GM19025 (cell line): ENCODE data around the gene BRD3.
A peak's percentile ranks its signal among the peaks of the same experiment; 100 is the strongest.

Source experiments
- ATAC-seq: cut with Tn5 transposase; IDR thresholded peaks from one replicate; pipeline ENCODE4 v1.9.1; 2021; ENCODE audit warnings: mild to moderate bottlenecking, low read depth, moderate library complexity; ENCODE audit not compliant: unreplicated experiment

Gene BRD3

DNA sequence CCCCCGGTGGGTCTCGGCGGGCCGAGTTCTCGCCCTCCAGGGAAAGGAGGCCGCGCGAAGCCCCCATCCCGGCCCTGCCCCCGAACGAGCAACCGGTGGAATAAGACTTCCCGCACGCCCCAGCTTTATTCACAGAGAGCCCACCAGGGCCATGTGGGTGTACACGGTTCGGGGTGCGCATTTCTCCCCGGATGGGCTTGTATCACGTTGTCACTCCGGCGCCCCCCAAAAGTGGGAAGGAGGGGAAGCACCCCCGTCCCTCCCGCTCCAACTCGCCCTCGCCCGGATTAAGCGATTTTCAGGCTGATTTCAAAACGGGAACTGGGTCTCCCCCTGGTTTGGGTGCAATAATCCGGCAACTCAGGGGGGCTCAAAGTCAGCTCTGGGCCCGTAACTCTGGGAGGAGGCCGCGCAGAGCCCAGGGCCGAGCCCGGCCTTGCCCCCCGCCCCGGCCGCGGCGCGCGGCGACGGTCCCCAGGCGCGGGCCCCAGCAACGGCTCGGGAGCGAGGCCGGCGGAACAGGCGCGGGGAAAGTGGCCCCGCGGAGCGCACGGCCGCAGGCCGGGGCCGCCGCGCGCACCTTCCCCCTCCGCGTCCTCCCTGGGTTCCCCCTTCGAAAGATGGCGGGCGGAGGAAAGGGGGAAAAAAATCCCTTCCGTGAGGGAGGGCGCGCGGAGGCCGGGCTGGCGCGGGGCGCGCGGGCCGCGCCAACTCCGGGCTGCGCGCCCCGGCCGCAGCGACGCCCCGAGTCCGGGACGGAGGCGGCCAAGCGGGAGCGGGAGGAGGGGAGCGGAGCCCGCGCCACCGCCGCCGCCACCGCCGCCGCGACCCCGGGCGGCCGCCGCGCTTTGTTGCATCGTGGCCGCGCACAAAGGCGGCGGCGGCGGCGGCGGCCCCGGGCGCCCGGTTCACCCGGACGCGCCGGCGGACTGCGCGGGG lies 644 bp downstream of the BRD3 start:
- ATAC-seq, result peak; percentile 19

GRCh38 chr9:134066526-134066912 lies 1.3 kb downstream of the BRD3 start:
- no peak for ATAC-seq

DNA sequence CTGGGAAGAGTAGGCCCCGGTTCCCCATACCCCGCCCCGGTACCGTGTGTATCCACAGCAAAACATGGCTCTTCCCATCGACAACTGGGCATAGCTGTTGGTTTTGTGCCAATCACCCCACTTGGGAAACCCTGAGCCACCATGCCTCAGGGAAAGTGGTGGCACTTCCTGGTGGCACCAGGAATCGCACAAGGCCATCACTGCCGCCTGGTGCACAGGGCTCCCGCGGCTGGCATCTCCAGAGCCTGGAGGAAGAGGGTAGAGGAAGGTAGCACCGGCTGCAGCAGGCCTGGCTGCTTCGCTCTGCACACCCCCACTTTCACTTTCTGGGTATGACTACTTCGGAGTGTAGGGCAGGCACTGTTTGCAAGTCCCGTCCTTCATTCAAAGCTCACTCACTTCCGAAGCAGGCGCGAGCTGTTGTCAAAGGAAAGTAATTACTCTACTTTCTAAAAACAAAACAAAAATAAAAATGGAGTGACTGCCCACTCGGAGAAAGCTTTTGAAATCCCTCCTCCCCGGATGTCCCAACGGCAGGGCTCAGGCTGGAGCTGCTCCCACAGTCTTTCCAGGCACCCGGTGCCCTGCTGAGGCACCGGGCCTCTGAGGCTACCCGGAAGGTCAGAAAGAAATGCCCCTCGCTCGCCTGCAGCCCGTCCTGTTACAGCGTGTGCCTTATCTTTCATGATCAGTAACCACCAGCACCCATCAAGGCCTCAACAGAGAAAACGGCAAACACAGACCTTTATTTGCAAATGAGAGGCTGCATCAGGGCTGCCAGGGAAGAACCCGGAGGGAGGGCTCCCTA lies 2.0 kb downstream of the BRD3 start:
- no peak for ATAC-seq

- no peak for ATAC-seq
These were observed 3.1 kb downstream of the BRD3 start for GRCh38 chr9:134064711-134065110.

DNA sequence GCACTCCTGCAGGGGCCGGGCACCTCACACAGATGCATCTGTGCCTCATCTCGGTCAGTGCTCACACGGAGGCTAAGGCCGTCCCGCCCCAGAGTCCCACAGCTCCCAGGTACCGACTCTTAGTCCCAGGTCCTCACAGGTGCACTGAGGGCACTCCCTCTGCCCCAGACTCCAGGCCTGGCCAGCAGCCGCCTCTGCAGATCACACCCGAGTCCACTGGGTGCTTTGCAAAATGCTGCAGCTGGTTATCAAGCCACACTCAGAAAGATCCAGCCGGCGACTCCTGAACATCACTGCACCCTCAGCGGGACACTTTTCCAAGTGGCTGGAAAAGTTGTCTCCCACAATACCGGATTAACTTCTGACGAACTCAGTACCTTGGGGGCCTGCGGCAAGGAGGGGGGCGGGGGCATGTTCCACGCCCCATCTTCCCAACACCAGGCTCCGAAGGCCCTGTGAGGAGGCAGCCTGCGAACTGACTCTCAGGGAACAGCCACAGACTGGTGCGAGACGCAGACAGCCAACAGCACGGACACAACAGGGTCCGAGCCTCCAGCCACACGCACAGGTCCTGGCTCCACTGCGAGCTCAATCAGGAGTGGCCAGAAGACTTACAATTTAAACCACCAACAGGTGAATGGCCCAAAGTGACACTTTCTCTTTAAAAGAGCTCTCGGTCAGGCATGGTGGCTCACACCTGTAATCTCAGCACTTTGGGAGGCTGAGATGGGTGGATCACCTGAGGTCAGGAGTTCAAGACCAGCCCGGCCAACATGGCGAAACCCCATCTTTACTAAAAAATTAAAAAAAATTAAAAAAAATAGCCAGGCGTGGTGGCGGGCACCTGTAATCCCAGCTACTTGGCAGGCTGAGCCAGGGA lies 4.0 kb downstream of the BRD3 start:
- ATAC-seq, result no peak

GRCh38 chr9:134063088-134063570 lies 4.7 kb downstream of the BRD3 start:
- no peak for ATAC-seq

DNA sequence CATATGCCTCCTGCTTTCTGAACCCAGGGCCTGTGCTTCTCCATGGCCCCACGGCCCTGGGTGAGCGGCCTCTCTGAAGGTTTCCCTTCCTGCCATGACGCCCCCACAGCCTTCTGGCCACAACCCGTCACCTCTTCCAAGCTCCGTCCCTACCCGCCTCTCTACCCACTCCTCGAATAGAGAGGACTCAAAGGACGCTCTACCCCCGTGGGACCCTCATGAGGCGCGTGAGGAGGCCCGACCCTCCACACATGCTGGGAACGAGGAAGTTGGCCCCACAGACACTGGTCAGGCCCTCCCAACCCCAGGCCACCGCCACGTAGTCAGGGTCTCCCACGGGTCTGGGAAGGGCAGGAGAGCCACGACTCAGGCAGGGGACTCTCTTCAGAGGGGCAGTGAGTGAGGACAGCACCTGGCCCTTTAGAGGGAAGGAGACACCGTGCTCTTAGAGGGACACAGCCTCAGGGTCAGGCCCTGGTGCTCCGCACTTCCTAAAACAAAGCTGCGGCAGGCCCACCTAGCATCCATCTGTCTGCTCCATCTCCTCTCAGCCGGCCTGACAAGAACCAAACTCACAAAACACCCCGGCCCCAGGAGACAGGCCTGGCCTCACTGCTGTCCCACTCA lies 5.3 kb downstream of the BRD3 start:
- ATAC-seq, result no peak

GRCh38 chr9:134061688-134062371 lies 6.0 kb downstream of the BRD3 start:
- ATAC-seq, result no peak

- ATAC-seq, result no peak
These were observed 6.7 kb downstream of the BRD3 start for GRCh38 chr9:134061019-134061687.

GRCh38 chr9:134060546-134060945 lies 7.3 kb downstream of the BRD3 start:
- ATAC-seq, result no peak

- ATAC-seq, result peak; percentile 78
These were observed 8.0 kb downstream of the BRD3 start for GRCh38 chr9:134059661-134060395.

DNA sequence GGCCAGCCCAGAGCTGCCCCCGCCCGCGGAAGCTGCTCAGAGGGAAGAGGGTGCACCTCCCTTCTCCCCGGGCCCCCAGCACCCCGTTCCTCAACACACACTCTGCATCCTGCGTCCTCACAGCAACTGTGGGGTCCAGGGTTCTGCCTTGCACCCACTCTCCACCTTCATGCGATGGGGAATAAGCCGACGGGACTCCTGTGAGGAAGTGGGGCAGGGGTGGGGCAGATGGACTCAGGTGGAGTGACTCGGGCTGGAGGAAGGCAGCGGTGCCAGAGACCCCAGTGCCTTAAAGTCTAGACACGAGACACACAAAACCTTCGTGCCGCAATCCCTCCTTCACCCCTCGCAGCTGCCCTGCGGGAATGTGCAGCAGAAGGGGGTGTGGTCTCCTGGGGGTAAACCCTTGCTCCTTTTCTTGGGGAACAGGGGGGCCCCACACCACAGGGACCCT lies 8.6 kb downstream of the BRD3 start:
- ATAC-seq, result no peak

- ATAC-seq, result no peak
These were observed 9.1 kb downstream of the BRD3 start for GRCh38 chr9:134058716-134059115.

DNA sequence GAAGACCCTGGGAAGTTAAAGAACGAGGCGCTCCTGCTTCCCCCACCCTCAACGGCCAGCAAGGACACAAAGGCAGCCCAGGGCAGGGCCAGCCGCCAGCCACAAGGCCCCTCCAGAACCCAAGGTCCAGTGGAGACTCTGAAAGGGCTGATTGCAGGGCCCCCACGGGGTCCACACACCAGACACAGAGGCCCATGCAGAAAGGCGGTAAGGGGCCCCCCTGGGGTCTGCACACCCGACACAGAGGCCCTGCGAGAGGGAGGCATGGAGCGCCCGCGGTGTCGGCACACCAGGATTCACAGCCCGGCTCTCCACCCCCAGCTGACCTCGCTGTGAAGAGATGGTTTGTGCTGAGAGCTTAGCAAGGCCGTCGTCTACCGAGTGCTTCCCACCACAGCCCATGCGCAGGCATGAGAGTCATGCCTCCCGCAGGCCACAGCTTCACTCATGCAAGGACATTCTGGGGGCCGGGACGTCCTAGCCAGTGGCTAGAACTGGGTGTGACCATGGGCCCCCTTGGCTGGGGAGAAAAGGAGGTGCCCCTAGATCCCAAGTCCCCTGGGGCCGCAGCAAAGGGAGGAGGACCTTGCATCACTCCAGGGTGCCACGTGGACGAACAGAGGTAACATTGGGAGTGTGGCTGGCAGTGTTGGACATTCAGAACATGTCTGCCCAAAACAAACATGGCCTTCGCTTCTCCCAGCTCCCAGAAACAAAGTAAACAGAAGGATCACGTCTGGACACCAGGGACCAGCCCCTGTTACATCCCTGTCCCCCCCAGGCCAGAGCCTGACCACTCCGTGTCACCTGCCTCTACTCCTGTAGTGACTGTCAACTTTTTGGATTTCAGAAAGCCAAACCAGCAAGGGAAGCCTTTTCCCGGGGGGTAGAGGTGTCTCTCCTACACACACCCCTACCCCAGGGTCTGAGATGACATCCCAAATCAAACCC lies 9.8 kb downstream of the BRD3 start:
- ATAC-seq, result no peak

DNA sequence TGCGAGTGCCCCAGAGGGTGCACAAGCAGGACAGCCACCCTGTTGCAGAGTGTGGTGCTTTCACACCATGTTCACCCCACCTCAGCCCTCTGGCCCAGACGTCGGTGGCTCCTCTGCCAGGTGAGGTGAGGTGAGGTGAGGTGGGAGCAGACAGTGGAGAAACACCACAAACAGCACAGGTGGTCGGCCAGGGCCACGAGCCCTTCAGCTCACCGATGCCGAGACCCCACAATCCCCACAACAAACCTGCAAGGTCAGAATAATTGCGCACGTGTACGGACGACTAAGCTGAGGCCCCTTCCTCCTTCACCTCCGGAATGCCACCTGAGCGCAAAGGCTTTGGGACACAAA lies 10.5 kb downstream of the BRD3 start:
- no peak for ATAC-seq

DNA sequence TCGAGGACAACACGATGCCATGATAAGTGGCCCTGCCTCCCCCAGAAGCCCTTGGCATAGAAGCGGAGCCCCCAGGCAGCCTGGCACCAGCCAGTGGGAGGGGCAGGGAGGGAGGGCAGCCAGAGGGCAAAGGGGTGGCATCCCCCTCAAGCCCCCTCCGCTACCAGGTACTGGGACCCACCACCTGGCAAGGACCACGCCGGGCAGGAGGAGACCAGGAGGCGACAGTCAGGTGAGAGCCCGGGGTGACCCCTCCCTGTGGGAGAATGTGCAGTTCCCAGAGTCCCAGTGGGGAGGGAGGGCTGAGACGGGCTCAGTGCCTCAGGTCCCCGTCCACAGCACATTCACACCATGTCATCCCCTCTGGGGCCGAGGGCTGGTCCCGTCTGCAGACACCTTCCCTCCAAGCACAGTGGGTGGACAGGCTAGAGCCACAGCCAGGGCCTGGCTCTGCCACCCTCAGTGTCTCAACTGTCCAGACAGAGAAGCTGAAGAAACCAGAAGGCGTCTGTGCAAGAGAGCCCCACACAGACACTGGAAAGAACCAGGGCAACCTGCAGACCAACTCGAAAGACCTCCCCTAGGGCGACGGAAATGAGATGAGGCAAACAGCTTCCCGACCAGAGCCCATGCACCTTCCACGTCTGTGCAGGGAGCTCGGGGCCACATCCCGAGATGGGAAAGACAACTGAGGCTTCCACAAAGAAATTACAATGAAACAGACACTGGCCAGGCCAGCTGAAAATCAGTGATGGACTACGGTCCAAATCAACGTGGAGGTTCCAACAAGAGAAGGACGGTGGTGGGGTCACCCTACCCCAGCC lies 11.1 kb downstream of the BRD3 start:
- ATAC-seq, result no peak
